GM21717 (cell line): Measurements from ENCODE around the gene CNTNAP3.
"Not testable (repeated sequence)": the region's sequence is repeated elsewhere in the genome, so short reads cannot be mapped to it uniquely, and the experiment has no call there.

Experiments used
- ATAC-seq: cut with Tn5 transposase; IDR thresholded peaks from one replicate; pipeline ENCODE4 v1.9.1; 2021; ENCODE audit warnings: mild to moderate bottlenecking, moderate library complexity; ENCODE audit not compliant: unreplicated experiment

CNTNAP3 gene

GRCh38 chr9:39287980-39288379, at the start of gene CNTNAP3:
TSS of gene CNTNAP3 (minus strand) at chr9:39288167. CDS start at chr9:39288064, 103 bp downstream.
- not testable (repeated sequence) for ATAC-seq

- ATAC-seq: not testable (repeated sequence)
Observed at GRCh38 chr9:39279995-39280394, 8.0 kb downstream of the CNTNAP3 start.

DNA sequence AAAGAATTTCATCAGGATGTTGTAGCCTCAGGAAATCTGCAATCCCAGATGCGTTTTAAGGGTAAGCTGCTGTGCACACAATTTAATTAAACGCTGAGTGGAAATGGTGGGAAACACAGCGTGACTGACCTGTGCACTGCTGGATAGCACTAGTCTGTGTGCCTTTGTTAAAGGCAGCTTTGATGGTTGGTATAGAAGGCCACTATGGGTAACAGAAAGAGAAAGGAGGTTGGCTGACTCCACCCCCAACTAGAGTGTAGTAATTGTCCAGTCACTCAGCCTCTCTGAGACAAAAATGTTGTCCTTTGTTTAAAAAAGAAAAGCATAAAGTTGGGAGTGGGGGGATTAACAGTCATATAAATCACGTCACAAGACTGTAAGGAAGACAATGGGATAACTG, 45.5 kb downstream of the CNTNAP3 start:
- not testable (repeated sequence) for ATAC-seq

GRCh38 chr9:39232130-39232991, 55.6 kb downstream of the CNTNAP3 start:
- not testable (repeated sequence) for ATAC-seq

- not testable (repeated sequence) for ATAC-seq
Observed at GRCh38 chr9:39215976-39216375, 72.0 kb downstream of the CNTNAP3 start.

- ATAC-seq: not testable (repeated sequence)
Observed at GRCh38 chr9:39209773-39210172, 78.2 kb downstream of the CNTNAP3 start.

GRCh38 chr9:39206643-39207042, 81.3 kb downstream of the CNTNAP3 start:
- ATAC-seq: not testable (repeated sequence)

DNA sequence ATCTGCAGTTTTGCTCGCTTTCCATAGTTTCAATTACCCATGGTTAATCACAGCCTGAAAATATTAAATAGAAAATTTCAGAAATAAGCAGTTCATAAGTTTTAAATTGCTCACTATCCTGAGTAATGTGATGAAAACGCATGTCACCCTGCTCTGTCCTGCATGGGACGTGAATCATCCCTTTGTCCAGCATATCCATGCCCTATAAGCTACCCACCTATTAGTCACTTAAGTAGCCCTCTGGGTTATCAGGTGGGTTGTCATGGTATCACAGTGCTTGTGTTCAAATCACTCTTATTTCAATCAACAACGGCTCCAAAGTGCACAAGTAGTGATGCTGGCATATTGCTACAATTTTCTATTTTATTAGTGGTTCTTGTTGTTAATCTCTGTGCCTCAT, 82.1 kb downstream of the CNTNAP3 start:
- not testable (repeated sequence) for ATAC-seq

GRCh38 chr9:39200412-39200811, 87.6 kb downstream of the CNTNAP3 start:
- not testable (repeated sequence) for ATAC-seq

- not testable (repeated sequence) for ATAC-seq
Observed at GRCh38 chr9:39198000-39198709, 89.8 kb downstream of the CNTNAP3 start.

DNA sequence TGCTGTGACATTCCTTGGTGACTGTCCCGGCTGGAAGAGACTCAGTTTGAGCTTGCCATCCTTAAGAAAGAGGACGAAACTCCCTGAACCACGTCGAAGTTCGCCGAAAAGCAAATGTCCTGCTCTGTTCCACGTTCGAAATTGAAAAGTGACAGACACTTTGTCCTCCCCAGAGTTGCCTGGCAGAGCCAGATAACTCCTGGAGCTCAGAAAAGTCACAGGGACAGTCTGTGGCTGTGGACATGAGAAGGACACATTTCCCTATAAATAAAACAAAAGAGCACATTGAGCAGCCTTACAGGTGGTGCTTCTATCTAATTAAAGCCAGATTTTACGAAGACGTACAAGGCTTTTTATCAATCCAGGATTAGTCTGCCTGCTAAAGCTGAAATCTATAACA, 116.6 kb downstream of the CNTNAP3 start:
- not testable (repeated sequence) for ATAC-seq

- ATAC-seq: not testable (repeated sequence)
Observed at GRCh38 chr9:39157714-39158113, 130.3 kb downstream of the CNTNAP3 start.

DNA sequence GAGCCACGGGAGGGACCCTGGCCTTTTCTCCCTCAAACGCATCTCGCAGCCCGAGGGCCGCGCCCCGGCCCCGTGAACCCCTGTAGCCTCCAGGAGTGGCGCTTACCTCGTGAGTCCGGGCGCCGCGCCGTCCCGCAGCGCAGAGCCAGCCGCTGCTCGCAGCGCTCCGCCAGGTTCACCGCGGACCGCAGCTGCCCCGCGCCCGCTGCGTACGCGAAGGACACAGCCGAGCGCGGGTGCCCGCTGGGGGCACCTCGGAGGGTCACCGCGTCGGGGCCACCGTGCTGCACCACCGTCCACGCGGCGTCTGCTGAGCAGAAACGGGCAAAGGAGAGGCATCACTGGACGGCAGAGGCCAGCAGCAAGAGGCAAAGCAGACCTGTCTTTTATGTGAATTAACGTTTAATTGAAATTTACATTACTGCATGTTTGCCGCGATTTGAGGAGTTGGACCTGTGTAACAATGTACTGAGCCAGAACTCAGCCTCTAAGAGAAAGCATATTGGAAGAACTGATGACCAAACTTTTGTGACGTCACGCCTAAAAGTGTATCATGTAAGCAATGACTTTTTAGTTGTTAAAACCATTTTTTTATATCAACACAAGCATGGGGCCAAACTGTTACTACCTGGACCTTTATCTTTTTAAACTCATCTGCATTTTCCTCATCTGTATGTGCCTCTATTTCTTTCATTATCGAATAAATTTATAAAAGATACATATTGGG, 155.0 kb downstream of the CNTNAP3 start:
- not testable (repeated sequence) for ATAC-seq

DNA sequence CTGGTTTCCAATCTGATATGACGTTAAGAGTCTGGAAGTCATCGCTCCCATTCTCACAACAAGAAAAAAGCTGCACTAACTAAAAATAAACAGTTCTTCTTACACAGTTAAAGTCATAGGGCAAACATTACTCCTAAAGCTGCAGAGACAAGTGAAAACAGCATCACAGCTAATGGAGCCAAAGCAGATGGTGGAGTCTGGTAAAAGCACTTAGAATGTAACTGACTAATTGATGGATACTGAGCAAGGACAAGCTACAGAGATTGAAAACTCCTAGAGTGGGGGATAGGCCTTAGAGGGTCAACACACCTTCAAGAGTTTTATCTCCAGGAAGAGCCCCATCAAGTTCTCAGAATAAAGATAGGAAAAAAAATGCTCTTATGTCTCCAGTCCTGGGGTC, 166.6 kb downstream of the CNTNAP3 start:
- ATAC-seq: not testable (repeated sequence)

DNA sequence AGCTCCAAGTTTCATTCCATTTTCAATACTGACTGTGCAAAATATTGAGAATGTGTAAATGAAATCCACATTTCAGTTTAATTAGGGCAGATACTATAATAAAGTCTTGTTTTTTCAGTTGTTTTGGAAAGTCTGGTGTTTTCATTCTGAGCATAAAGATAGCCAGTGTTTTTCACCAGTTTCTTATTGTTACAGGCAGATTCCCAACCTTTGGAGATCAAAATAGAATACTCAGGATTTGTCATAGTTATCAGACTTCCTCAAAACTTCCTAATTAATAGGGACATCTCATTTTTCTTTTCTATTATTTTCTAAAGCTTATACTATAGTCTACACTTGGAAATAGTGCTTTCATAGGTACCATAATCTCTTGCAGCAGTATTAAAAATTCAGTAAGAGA, 176.2 kb downstream of the CNTNAP3 start:
- not testable (repeated sequence) for ATAC-seq

DNA sequence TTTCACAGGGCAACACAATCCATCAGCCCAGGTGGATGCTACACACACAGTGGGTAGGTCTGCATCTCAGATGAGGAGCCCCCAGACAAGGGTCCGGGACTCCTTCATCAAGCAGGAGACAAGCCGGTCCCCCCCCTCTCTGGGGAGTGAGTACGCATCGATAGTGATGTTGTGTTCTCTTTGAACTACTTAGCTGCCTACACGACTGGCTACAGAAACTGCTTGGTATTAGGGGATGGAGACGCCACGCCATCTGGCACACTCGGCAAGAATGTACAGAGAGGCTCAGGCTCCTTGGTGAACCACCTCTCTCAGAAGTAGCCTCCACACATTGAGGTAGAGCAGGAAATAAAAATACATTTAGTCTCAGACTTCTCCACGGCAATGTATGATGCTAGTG, 179.8 kb downstream of the CNTNAP3 start:
- no peak for ATAC-seq

DNA sequence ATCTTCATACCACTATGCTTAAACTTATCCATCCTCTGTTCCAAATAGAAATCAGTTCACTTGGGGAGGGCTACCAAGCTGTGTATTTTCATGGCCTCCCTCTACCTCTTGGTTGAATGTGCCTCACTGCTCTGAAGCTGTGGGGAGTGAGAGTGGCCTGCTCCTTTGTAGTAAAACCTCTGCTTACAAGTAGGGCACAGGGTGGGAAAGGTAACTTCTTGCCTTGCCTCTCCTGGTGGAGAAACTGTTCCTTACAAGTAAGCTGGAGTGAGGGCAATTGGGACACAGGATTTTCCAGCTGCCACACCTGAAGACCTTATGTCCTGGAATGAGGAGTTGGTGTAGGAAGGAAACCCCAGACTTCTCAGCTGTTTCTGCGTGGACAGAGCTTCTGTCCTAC, 190.8 kb downstream of the CNTNAP3 start:
- ATAC-seq: not testable (repeated sequence)

GRCh38 chr9:39085311-39085710, 202.7 kb downstream of the CNTNAP3 start:
- ATAC-seq: not testable (repeated sequence)

DNA sequence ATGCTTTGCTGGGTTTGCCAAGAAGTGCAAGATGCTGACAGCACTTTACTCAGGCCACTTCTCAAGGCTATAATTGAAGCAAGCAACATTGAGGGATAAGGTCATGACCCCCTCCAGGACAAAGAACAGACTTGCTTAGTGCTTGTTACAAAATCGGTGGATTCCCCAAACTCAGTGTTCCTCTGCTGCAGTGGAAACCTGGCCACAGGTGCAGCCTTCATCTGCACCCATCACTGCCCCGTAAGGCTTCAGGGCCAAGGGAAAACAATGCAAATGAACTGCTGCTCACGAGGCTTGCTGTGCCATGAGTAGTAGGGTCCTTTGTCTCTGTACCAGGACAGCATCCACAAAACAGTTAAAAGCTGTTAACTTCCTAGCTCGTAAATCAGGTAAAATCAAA, 205.4 kb downstream of the CNTNAP3 start:
- ATAC-seq: not testable (repeated sequence)

DNA sequence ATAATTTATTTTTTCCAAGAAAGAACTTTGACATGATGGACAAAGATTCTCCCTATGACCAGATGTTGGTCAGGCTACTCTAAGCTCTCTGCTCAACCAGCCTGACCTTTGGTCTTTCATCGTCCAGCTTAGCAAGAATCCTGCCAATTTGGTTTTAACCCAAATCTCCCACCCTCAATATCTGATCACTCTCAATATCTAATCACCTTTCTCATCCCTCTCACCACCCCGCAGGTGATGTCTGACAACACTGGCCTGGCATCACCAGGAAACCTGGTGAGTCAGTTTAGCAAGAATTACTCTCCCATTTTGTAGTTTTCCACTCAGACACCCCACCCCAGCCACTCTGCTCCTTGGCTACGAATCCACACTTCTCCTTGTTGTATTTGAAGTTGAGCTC, 207.9 kb downstream of the CNTNAP3 start:
- not testable (repeated sequence) for ATAC-seq

GRCh38 chr9:39078621-39079256, 209.2 kb downstream of the CNTNAP3 start:
- not testable (repeated sequence) for ATAC-seq
